Adrenal gland (tissue), 12 donors: ENCODE measurements around the gene CLSTN1. TPM values are rescaled to one million over a fixed set of nuclear protein-coding genes. Genes with fewer than 3 reads are reported as not detected.
A peak's percentile ranks its signal among the peaks of the same experiment; 100 is the strongest.

Source experiments
- DNase-seq, 7 donors: peaks; one replicate each; pipeline ENCODE4 v3.0.0-alpha.2; 2019 to 2020
- H3K27ac ChIP-seq, 5 donors: fragments of 200-600 bp; sonication (generic) in 4 of 5; 1 replicate in 3 of 5; 2 replicates in 2 of 5; pipeline versions ENCODE4 v1.5.1 to v1.8.0; 2016 to 2020; ENCODE audit warnings: mild to moderate bottlenecking in 1 of 5
- H3K27me3 ChIP-seq: fragments of 200-600 bp; 2 replicates; pipeline ENCODE4 v1.8.0; 2021
- H3K36me3 ChIP-seq, 2 donors: fragments of 200-600 bp; replicated peaks in 1 of 2; 1 replicate in 1 of 2; 2 replicates in 1 of 2; pipeline versions ENCODE4 v1.5.1 to v1.8.0; 2018 to 2022
- H3K4me1 ChIP-seq, 2 donors: fragments of 200-600 bp; replicated peaks in 1 of 2; 1 replicate in 1 of 2; 2 replicates in 1 of 2; pipeline versions ENCODE4 v1.5.1 to v1.8.0; 2018 to 2021
- H3K4me3 ChIP-seq, 4 donors: fragments of 200-600 bp; sonication (generic) in 3 of 4; one replicate each; pipeline ENCODE4 v1.5.1; 2016 to 2018
- H3K9me3 ChIP-seq, 3 donors: fragments of 200-600 bp; sonication (generic) in 1 of 3; replicated peaks in 1 of 3; 1 replicate in 2 of 3; 2 replicates in 1 of 3; pipeline versions ENCODE4 v1.5.1 to v1.8.0; 2016 to 2021
- CTCF ChIP-seq, 6 experiments: fragments of 450-650 bp in 4 of 6; fragments of 200-600 bp in 2 of 6; sonication (generic) in 1 of 6; IDR thresholded peaks; 1 replicate in 5 of 6; 2 replicates in 1 of 6; pipeline versions ENCODE4 v1.5.1 to v1.8.0; 2016 to 2021; ENCODE audit warnings: antibody characterized with exemption in 6 of 6, mild to moderate bottlenecking in 2 of 6, moderate library complexity in 1 of 6
- POLR2A ChIP-seq, 2 donors: fragments of 450-650 bp; IDR thresholded peaks; one replicate each; pipeline ENCODE4 v1.6.1; 2017; ENCODE audit warnings: antibody characterized with exemption in 2 of 2, mild to moderate bottlenecking in 2 of 2, moderate library complexity in 1 of 2
- WGBS, 4 donors: extraction: QIAGEN DNeasy Blood & Tissue Kit in 2 of 4; methylation state at CpG; one replicate each; pipeline versions ENCODE4 v1.1.5 to v1.1.7; 2013 to 2017; 5-methylcytosine and 5-hydroxymethylcytosine counted together
- intact Hi-C, 2 donors: fragments of 100-400 bp; cut with DNase I; formaldehyde crosslinking; loops; one replicate each; pipeline versions ENCODE4 v1.14.1 to v1.15.0; 2022 to 2023
- polyA plus RNA-seq, 3 donors: library from polyadenylated mRNA; stranded (reverse); fragments of 200-250 nt in 2 of 3; fragments of 350-450 nt in 1 of 3; fragmentation: Illumina TruSeq in 1 of 3; extraction: RNeasy Lipid Tissue Mini Kit (QIAGEN cat#74804) in 1 of 3; gene quantifications; one replicate each; pipeline ENCODE4 v1.2.3, GENCODE V29; 2013 to 2014
- total RNA-seq, 9 donors: library from RNA; depleted of rRNA in 4 of 9; stranded (reverse); fragments of >200 nt in 4 of 9; fragments of 120-200 nt in 1 of 9; fragmentation: NEBNext Ultra II Directional in 1 of 9; extraction: Animal tissue kit (Norgen Biotek cat#: 25700) in 1 of 9; gene quantifications; one replicate each; pipeline versions ENCODE4 v1.1.0 to v1.2.4, GENCODE V29; 2013 to 2023
- donor health status: healthy with polysubstance abuse.
- donor health status: Bipolar disorder and iron deficiency.
- donor health status: DM: yes; HTN: yes; CAD: no.
- donor health status: DM: no; HTN: no; CAD: no.
- donor health status: DM: no; HTN: no; CAD: no.
- donor health status: DM: yes; HTN: yes; CAD: no.

Gene CLSTN1
- total and polyA plus RNA-seq, 12 donors: 48.8 to 106 (median 77.9) TPM

DNA sequence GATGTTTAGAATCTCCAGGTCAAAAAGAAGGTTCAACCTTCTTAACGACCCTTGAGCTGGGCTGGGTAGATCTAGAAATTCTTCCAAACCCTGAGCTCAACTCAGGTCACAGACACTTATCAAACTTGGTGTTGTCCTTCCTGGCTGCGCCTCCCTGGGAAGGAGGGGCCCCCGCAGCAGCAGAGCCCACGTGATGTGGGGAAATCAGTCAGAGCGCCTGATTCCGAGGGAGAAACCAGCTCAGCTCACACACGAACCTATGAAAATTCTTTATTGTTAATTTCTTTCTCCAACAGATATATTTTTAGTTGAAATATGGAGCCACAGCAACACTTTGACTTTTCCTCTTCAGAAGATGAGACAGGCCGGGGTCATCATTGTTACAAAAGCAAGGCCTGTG, 24.3 kb upstream of the CLSTN1 start:
- TF ChIP-seq POLR2A (IDR thresholded peaks at IDR 0.05): no peak
- no peak for TF ChIP-seq CTCF (IDR thresholded peaks at IDR 0.05)

GRCh38 chr1:9847269-9847668, 23.5 kb upstream of the CLSTN1 start:
- Histone ChIP-seq H3K4me1 (peaks cover 6 to 8% of the 10 kb centered on the region in 2 donors), H3K27ac (no peak overlapping the region), H3K27me3 (no peaks in the 10 kb centered on the region), H3K9me3 (no peaks in the 10 kb centered on the region), H3K36me3 (no peaks in the 10 kb centered on the region), H3K4me3 (no peak overlapping the region)
- no peak for DNase-seq
- TF ChIP-seq CTCF (IDR thresholded peaks at IDR 0.05) (no peak), POLR2A (IDR thresholded peaks at IDR 0.05) (no peak)
- intact Hi-C loops: no loop called here
- WGBS, 4 donors: 86 to 98% (median 90%) methylated on average over 2 of the region's 2 CpGs

More for the DNA sequence above, 24.3 kb upstream of the CLSTN1 start:
- Histone ChIP-seq H3K4me1 (peaks cover 6 to 8% of the 10 kb centered on the region in 2 donors), H3K27me3 (no peaks in the 10 kb centered on the region), H3K27ac (peak overlapping the region in 1 of 5 donors; percentile 23), H3K4me3 (no peak overlapping the region), H3K9me3 (no peaks in the 10 kb centered on the region), H3K36me3 (no peaks in the 10 kb centered on the region)
- DNase-seq: peak in 5 of 7 donors; percentile 36 to 69 (median 59)
- intact Hi-C loops: no loop called here
- WGBS, 4 donors: 36 to 46% (median 44%) methylated on average over 6 to 8 of the region's 8 CpGs

GRCh38 chr1:9846611-9847171, 22.9 kb upstream of the CLSTN1 start:
- no peak for DNase-seq
- 75 to 92% (median 88%) methylated on average over 12 to 17 of the region's 17 CpGs for WGBS, 4 donors
- peaks cover 6 to 8% of the 10 kb centered on the region in 2 donors for H3K4me1 ChIP-seq

DNA sequence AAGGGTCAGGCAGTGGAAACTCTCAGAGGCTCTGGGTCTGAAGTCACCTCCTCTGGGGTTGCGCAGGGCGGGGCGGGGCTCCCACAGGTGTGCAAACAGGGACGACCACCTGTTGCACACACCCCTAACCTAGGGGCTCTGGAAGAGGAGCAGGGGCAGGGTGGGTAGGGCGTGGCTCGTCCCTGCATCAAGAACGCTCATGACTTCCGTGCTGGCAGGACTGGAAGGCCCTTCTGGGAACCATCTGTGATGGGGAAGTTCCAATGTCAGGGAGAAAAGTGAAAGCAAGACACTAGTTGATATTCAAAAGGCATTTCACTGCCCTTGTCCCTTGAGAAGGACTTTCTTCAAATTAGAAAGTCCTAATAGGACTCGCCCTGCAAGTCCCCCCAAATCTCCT, 22.1 kb upstream of the CLSTN1 start:
- Histone ChIP-seq H3K36me3 (no peaks in the 10 kb centered on the region), H3K4me3 (no peak overlapping the region), H3K27ac (no peak overlapping the region), H3K4me1 (peaks cover 6 to 8% of the 10 kb centered on the region in 2 donors), H3K27me3 (no peaks in the 10 kb centered on the region), H3K9me3 (no peaks in the 10 kb centered on the region)
- no peak for DNase-seq
- 79 to 87% (median 82%) methylated on average over 9 of the region's 9 CpGs for WGBS, 4 donors
- TF ChIP-seq POLR2A (IDR thresholded peaks at IDR 0.05): no peak
- TF ChIP-seq CTCF (IDR thresholded peaks at IDR 0.05): no peak
- intact Hi-C loops: no loop called here

More at GRCh38 chr1:9846611-9847171, 22.9 kb upstream of the CLSTN1 start:
- TF ChIP-seq CTCF (IDR thresholded peaks at IDR 0.05): no peak
- TF ChIP-seq POLR2A (IDR thresholded peaks at IDR 0.05): no peak
- Histone ChIP-seq H3K9me3 (no peaks in the 10 kb centered on the region), H3K36me3 (no peaks in the 10 kb centered on the region), H3K27ac (no peak overlapping the region), H3K4me3 (no peak overlapping the region), H3K27me3 (no peaks in the 10 kb centered on the region)
- intact Hi-C loops: no loop called here
